Pancreas (tissue), 10 donors: ENCODE results near the gene ADH1B. TPM values are rescaled to one million over a fixed set of nuclear protein-coding genes. Genes with fewer than 3 reads are reported as not detected.
"Not testable (repeated sequence)": the region's sequence is repeated elsewhere in the genome, so short reads cannot be mapped to it uniquely, and the experiment has no call there.

Source experiments
- ATAC-seq, 4 donors: fragments of 200-7000 bp; cut with Tn5 transposase; one replicate each; pipeline versions ENCODE4 v1.8.0 to v1.9.1; 2020; ENCODE audit warnings: mild to moderate bottlenecking in 4 of 4, moderate library complexity in 4 of 4
- DNase-seq, 6 donors: peaks; one replicate each; pipeline ENCODE4 v3.0.0-alpha.2; 2020
- FAIRE-seq: peaks from 2 replicates; lab custom pipeline; 2012; peaks lifted over from hg19 to GRCh38; lab: Jason Lieb, UNC
- H3K27ac ChIP-seq, 4 donors: fragments of 200-600 bp; sonication (generic); 1 replicate in 3 of 4; 2 replicates in 1 of 4; pipeline versions ENCODE4 v1.5.0 to v1.8.0; 2020
- H3K27me3 ChIP-seq, 4 donors: fragments of 200-600 bp; one replicate each; pipeline ENCODE4 v1.8.0; 2021
- H3K36me3 ChIP-seq, 3 donors: fragments of 200-600 bp; sonication (generic) in 1 of 3; one replicate each; pipeline versions ENCODE4 v1.5.0 to v1.8.0; 2020 to 2021
- H3K4me1 ChIP-seq, 3 donors: fragments of 200-600 bp; one replicate each; pipeline ENCODE4 v1.8.0; 2021
- H3K4me3 ChIP-seq, 4 donors: fragments of 200-600 bp; sonication (generic) in 2 of 4; one replicate each; pipeline versions ENCODE4 v1.5.0 to v1.8.0; 2020 to 2021
- H3K9me3 ChIP-seq, 4 donors: fragments of 200-600 bp; one replicate each; pipeline ENCODE4 v1.8.0; 2021
- WGBS, 2 donors: extraction: QIAGEN DNeasy Blood & Tissue Kit; methylation state at CpG; one replicate each; pipeline ENCODE4 v1.1.7; 2013; 5-methylcytosine and 5-hydroxymethylcytosine counted together
- intact Hi-C, 3 donors: fragments of 100-400 bp; cut with DNase I; formaldehyde crosslinking; loops; one replicate each; pipeline versions ENCODE4 v1.11.1 to v1.14.2; 2022
- polyA plus RNA-seq, 2 donors: library from polyadenylated mRNA; stranded (reverse); fragments of 200-250 nt; gene quantifications; one replicate each; pipeline ENCODE4 v1.2.3, GENCODE V29; 2013
- total RNA-seq, 6 donors: library from RNA; stranded (reverse); fragmentation: NEBNext Ultra II Directional in 4 of 6; extraction: Animal tissue kit (Norgen Biotek cat#: 25700) in 4 of 6; gene quantifications; one replicate each; pipeline versions ENCODE4 v1.2.1 to v1.2.4, GENCODE V29; 2021 to 2023
- TF ChIP-seq, protein P1 (sequence below), 4 donors: fragments of 200-600 bp; sonication (generic) in 3 of 4; IDR thresholded peaks; one replicate each; pipeline versions ENCODE4 v1.5.0 to v1.8.0; 2021; ENCODE audit warnings: antibody characterized with exemption in 4 of 4
- donor health status: healthy with polysubstance abuse.
- donor health status: DM: no; HTN: no; CAD: no; lungs with moderate emphysema.
- donor health status: DM: no; HTN: no; CAD: no.
- donor health status: control.
- donor health status: control.
- donor health status: Bipolar disorder and iron deficiency.
- donor health status: DM: yes; HTN: yes; CAD: no.
- donor health status: DM: no; HTN: no; CAD: no.
- donor health status: DM: no; HTN: no; CAD: no.
- donor health status: DM: yes; HTN: yes; CAD: no.

ADH1B gene
- total and polyA plus RNA-seq, 8 donors, result 15.5 to 100 (median 38.0) TPM

DNA sequence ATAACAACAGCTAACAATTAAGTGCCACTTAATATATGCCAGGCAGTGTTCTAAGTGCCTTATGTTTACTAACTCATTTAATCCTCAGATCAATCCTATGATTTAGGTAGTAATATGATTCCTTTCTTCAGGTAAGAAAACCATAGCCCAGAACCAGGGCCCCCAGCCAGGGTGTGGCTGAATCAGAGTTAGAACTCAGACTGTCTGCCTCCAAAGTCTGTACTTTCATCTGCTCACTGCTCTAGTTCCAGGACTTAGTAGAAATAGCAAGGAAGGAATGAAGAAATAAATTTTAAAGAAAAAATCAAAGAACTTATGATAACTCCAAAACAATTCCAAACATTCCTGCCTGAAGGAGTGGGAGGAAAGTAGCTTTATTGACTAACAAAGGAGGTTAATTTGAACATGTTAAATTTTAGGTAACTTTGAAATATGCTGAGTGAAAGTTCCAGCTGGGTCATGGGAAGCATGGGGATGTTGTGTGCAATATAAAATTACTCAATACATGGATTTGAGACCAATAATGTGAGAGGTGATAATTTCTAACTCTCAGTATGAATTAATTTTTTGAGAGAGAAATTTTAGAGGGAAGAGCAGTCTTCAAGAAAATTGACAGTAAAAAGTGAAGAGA, 40.2 kb upstream of the ADH1B start:
- Histone ChIP-seq H3K9me3 (no peaks in the 10 kb centered on the region), H3K27me3 (no peaks in the 10 kb centered on the region), H3K4me3 (no peak overlapping the region), H3K4me1 (peaks cover 0 to 8% (median 0%) of the 10 kb centered on the region in 3 donors), H3K36me3 (no peaks in the 10 kb centered on the region), H3K27ac (no peak overlapping the region)
- intact Hi-C loops, result no loop called here
- TF ChIP-seq, protein P1, sequence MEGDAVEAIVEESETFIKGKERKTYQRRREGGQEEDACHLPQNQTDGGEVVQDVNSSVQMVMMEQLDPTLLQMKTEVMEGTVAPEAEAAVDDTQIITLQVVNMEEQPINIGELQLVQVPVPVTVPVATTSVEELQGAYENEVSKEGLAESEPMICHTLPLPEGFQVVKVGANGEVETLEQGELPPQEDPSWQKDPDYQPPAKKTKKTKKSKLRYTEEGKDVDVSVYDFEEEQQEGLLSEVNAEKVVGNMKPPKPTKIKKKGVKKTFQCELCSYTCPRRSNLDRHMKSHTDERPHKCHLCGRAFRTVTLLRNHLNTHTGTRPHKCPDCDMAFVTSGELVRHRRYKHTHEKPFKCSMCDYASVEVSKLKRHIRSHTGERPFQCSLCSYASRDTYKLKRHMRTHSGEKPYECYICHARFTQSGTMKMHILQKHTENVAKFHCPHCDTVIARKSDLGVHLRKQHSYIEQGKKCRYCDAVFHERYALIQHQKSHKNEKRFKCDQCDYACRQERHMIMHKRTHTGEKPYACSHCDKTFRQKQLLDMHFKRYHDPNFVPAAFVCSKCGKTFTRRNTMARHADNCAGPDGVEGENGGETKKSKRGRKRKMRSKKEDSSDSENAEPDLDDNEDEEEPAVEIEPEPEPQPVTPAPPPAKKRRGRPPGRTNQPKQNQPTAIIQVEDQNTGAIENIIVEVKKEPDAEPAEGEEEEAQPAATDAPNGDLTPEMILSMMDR (IDR thresholded peaks at IDR 0.05), result no peak
- ATAC-seq, result no peak
- DNase-seq, result no peak
- no peak for FAIRE-seq

DNA sequence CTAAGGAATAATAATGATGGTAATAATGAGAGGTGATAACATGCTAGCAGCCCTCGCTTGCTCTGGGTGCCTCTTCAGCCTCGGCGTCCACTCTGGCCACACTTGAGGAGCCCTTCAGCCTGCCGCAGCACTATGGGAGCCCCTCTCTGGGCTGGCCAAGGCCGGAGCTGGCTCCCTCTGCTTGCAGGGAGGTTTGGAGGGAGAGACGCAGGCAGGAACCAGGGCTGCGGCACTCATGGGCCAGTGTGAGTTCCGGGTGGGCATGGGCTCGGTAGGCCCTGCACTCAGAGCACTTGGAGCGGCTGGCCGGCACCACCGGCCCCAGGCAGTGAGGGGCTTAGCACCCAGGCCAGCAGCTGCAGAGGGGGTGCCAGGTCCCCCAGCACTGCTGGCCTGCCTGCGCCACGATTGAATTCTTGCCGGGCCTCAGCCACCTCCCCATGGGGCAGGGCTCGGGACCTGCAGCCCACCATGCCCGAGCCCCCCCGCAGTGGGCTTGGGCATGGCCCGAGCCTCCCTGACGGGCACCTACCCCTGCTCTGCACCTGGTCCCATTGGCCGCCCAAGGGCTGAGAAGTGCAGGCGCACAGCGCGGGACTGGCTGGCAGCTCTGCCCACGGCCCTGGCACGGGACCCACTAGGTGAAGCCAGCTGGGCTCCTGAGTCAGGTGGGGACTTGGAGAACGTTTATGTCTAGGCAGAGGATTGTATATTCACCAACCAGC, 38.4 kb upstream of the ADH1B start:
- no peak overlapping the region for H3K27ac ChIP-seq
- peaks cover 0 to 8% (median 0%) of the 10 kb centered on the region in 3 donors for H3K4me1 ChIP-seq
- H3K36me3 ChIP-seq, result no peaks in the 10 kb centered on the region
- no peaks in the 10 kb centered on the region for H3K9me3 ChIP-seq
- FAIRE-seq, result no peak
- TF ChIP-seq, protein P1 (IDR thresholded peaks at IDR 0.05), result no peak
- intact Hi-C loops, result no loop called here
- no peak overlapping the region for H3K4me3 ChIP-seq
- ATAC-seq, result no peak
- H3K27me3 ChIP-seq, result no peaks in the 10 kb centered on the region
- WGBS, 2 donors, result 91 to 94% methylated on average over 25 to 27 of the region's 27 CpGs
- DNase-seq, result peak in 1 of 6 donors; percentile 52

DNA sequence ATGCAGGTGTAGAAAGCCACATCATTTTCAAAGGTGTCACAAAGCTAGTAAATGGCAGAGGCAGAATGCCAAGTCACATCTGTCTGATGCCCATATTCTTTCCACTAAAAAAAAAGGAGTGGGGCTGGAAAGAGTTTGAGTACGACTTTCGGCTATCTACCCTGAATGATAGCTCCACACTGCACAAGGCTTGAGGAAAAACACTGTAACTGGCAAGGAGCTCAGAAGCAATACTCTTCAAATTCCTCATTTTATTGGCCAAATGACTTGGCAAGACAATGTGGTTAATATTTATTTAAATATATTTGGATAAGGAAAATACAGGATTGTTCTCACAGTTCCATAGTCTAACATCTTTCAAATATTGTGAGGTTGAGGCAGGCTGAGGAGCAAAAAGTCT, 36.7 kb upstream of the ADH1B start:
- Histone ChIP-seq H3K4me3 (no peak overlapping the region), H3K4me1 (peaks cover 0 to 8% (median 5%) of the 10 kb centered on the region in 3 donors), H3K36me3 (no peaks in the 10 kb centered on the region), H3K27me3 (no peaks in the 10 kb centered on the region), H3K27ac (no peak overlapping the region), H3K9me3 (no peaks in the 10 kb centered on the region)
- intact Hi-C loops, result no loop called here
- DNase-seq (peak in 1 of 6 donors; percentile 9), ATAC-seq (peak in 3 of 4 donors; percentile 36 to 51 (median 45)), FAIRE-seq (no peak)
- 21 to 28% methylated on average over 2 of the region's 2 CpGs for WGBS, 2 donors
- TF ChIP-seq, protein P1 (IDR thresholded peaks at IDR 0.05), result no peak

DNA sequence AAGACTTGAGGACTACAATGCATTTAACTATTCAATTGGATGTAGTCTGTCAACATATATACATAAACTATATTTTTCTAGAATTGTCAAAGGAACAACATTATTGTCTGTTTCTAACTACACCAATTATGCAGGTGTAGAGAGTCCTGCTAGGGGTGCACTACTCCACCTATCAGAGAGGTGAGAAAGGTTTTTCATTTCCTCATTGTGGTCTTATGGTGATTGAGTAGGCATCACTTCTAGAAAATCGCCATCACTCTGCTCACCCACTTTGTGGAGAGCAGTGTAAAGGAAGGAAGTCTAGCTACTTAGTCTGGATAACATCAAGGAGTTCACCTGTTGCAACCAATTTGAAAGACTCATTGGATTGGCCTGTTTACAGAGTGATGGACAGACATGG, 35.8 kb upstream of the ADH1B start:
- H3K27me3 ChIP-seq, result no peaks in the 10 kb centered on the region
- H3K9me3 ChIP-seq, result no peaks in the 10 kb centered on the region
- FAIRE-seq (no peak), DNase-seq (no peak), ATAC-seq (no peak)
- no peaks in the 10 kb centered on the region for H3K36me3 ChIP-seq
- WGBS, 2 donors, result 100% methylated on average over 1 of the region's 1 CpG
- H3K4me1 ChIP-seq, result peaks cover 0 to 15% (median 13%) of the 10 kb centered on the region in 3 donors
- TF ChIP-seq, protein P1 (IDR thresholded peaks at IDR 0.05), result no peak
- H3K27ac ChIP-seq, result no peak overlapping the region
- intact Hi-C loops, result no loop called here
- no peak overlapping the region for H3K4me3 ChIP-seq

DNA sequence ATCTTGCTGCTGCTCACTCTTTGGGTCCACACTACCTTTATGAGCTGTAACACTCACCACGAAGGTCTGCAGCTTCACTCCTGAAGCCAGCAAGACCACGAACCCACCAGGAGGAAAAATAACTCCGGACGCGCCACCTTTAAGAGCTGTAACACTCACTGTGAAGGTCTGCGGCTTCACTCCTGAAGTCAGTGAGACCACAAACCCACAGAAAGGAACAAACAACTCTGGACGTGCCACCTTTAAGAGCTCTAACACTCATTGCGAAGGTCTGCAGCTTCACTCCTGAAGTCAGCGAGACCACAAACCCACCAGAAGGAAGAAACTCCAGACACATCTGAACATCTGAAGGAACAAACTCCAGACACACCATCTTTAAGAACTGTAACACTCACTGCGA, 34.9 kb upstream of the ADH1B start:
- H3K27ac ChIP-seq, H3K9me3 ChIP-seq, H3K4me3 ChIP-seq, DNase-seq, H3K27me3 ChIP-seq, H3K36me3 ChIP-seq, intact Hi-C loops, FAIRE-seq, ATAC-seq: not testable (repeated sequence)
- 83 to 90% methylated on average over 10 of the region's 10 CpGs for WGBS, 2 donors
- H3K4me1 ChIP-seq, result peaks cover 1 to 20% (median 17%) of the 10 kb centered on the region in 3 donors
